HG03558 (cell line): Measurements from ENCODE around the gene C15orf62.

Source experiments
- ATAC-seq: cut with Tn5 transposase; IDR thresholded peaks from one replicate; pipeline ENCODE4 v1.9.1; 2021; ENCODE audit warnings: moderate number of reproducible peaks; ENCODE audit not compliant: unreplicated experiment; ENCODE audit errors: extremely low read depth

The C15orf62 gene

GRCh38 chr15:40775740-40776536 lies 6.2 kb downstream of the C15orf62 start:
- no peak for ATAC-seq

- ATAC-seq: no peak
Observed at GRCh38 chr15:40776537-40777141, 6.9 kb downstream of the C15orf62 start.

GRCh38 chr15:40782609-40783227 lies 12.9 kb downstream of the C15orf62 start:
- no peak for ATAC-seq

- no peak for ATAC-seq
Observed at GRCh38 chr15:40785164-40785563, 15.4 kb downstream of the C15orf62 start.

- no peak for ATAC-seq
Observed at GRCh38 chr15:40785814-40786213, 16.0 kb downstream of the C15orf62 start.

- ATAC-seq: no peak
Observed at GRCh38 chr15:40787344-40787841, 17.6 kb downstream of the C15orf62 start.

- ATAC-seq: no peak
Observed at GRCh38 chr15:40787991-40788390, 18.2 kb downstream of the C15orf62 start.

GRCh38 chr15:40789119-40789518 lies 19.3 kb downstream of the C15orf62 start:
- no peak for ATAC-seq

GRCh38 chr15:40789999-40790398 lies 20.2 kb downstream of the C15orf62 start:
- ATAC-seq: no peak

GRCh38 chr15:40790718-40791117 lies 20.9 kb downstream of the C15orf62 start:
- no peak for ATAC-seq

- no peak for ATAC-seq
Observed at GRCh38 chr15:40792394-40792793, 22.6 kb downstream of the C15orf62 start.

- no peak for ATAC-seq
Observed at GRCh38 chr15:40793216-40793989, 23.6 kb downstream of the C15orf62 start.

- ATAC-seq: no peak
Observed at GRCh38 chr15:40796041-40796440, 26.3 kb downstream of the C15orf62 start.

- no peak for ATAC-seq
Observed at GRCh38 chr15:40796512-40796911, 26.7 kb downstream of the C15orf62 start.

- no peak for ATAC-seq
Observed at GRCh38 chr15:40799523-40799922, 29.7 kb downstream of the C15orf62 start.

- no peak for ATAC-seq
Observed at GRCh38 chr15:40803076-40803475, 33.3 kb downstream of the C15orf62 start.

- no peak for ATAC-seq
Observed at GRCh38 chr15:40803688-40804087, 33.9 kb downstream of the C15orf62 start.

- ATAC-seq: no peak
Observed at GRCh38 chr15:40806672-40807027, 36.9 kb downstream of the C15orf62 start.

- ATAC-seq: peak; percentile 85
Observed at GRCh38 chr15:40807028-40807887, 37.5 kb downstream of the C15orf62 start, which contains the start of the genes DNAJC17 and ZFYVE19. Gene DNAJC17, minus strand, starts transcription at chr15:40807473. Its CDS starts 27 bp downstream, at chr15:40807446. Gene ZFYVE19, plus strand, starts transcription at chr15:40807089. Its CDS starts 501 bp downstream, at chr15:40807590.
